Keratinocyte (primary cell): ENCODE measurements around the gene NUDT6. TPM values are rescaled to one million over a fixed set of nuclear protein-coding genes. Genes with fewer than 3 reads are reported as not detected.

ENCODE experiments used
- DNase-seq: peaks from one replicate; pipeline ENCODE4 v3.0.0-alpha.2; 2011; ENCODE audit warnings: low read depth, missing footprints, low spot score
- FAIRE-seq: peaks from 2 replicates; lab custom pipeline; 2011; peaks lifted over from hg19 to GRCh38; lab: Jason Lieb, UNC
- H2AFZ ChIP-seq: 2 replicates; pipeline ENCODE4 v1.6.0; 2012; ENCODE audit warnings: low read length, control low read depth, inconsistent platforms; ENCODE audit not compliant: control insufficient read depth
- H3K27ac ChIP-seq: 2 replicates; pipeline ENCODE4 v1.5.1; 2011; ENCODE audit warnings: low read length; ENCODE audit not compliant: control insufficient read depth, insufficient read depth
- H3K27me3 ChIP-seq: 3 replicates; pipeline ENCODE4 v1.6.0; 2011; ENCODE audit warnings: low read length; ENCODE audit not compliant: control insufficient read depth, insufficient read depth; ENCODE audit errors: extremely low read depth
- H3K36me3 ChIP-seq, 2 experiments: 2 replicates in 1 of 2; 3 replicates in 1 of 2; pipeline ENCODE4 v1.5.1; 2011; ENCODE audit warnings: low read length in 2 of 2, mild to moderate bottlenecking in 1 of 2; ENCODE audit not compliant: control insufficient read depth in 2 of 2, insufficient read depth in 2 of 2; ENCODE audit errors: extremely low read depth in 1 of 2
- H3K4me1 ChIP-seq: 3 replicates; pipeline ENCODE4 v1.5.1; 2011; ENCODE audit warnings: low read length; ENCODE audit not compliant: control insufficient read depth, insufficient read depth; ENCODE audit errors: extremely low read depth
- H3K4me2 ChIP-seq: 3 replicates; pipeline ENCODE4 v1.6.0; 2011; ENCODE audit warnings: low read depth, low read length; ENCODE audit not compliant: control insufficient read depth, insufficient read depth; ENCODE audit errors: extremely low read depth
- H3K4me3 ChIP-seq, 3 experiments: fragments of 200-600 bp in 1 of 3; sonication (generic) in 1 of 3; 2 replicates in 2 of 3; 3 replicates in 1 of 3; pipeline ENCODE4 v1.5.1; 2011 to 2016; ENCODE audit warnings: low read length in 3 of 3, mild to moderate bottlenecking in 3 of 3, control low read depth in 2 of 3, inconsistent platforms in 1 of 3, low read depth in 1 of 3, mixed read lengths in 1 of 3, mixed run types in 1 of 3, moderate library complexity in 1 of 3; ENCODE audit not compliant: control insufficient read depth in 2 of 3, insufficient read depth in 2 of 3; ENCODE audit errors: extremely low read depth in 1 of 3
- H3K79me2 ChIP-seq: 2 replicates; pipeline ENCODE4 v1.6.0; 2012; ENCODE audit warnings: low read length; ENCODE audit not compliant: control insufficient read depth, insufficient read depth
- H3K9ac ChIP-seq: 3 replicates; pipeline ENCODE4 v1.6.0; 2011; ENCODE audit warnings: low read length; ENCODE audit not compliant: control insufficient read depth, insufficient read depth; ENCODE audit errors: extremely low read depth
- H3K9me1 ChIP-seq: 3 replicates; pipeline ENCODE4 v1.6.0; 2011; ENCODE audit warnings: low read length; ENCODE audit not compliant: control insufficient read depth, insufficient read depth; ENCODE audit errors: extremely low read depth
- H3K9me3 ChIP-seq: 2 replicates; pipeline ENCODE4 v1.5.1; 2012; ENCODE audit warnings: low read depth, low read length; ENCODE audit not compliant: control insufficient read depth
- H4K20me1 ChIP-seq: 3 replicates; pipeline ENCODE4 v1.6.0; 2011; ENCODE audit warnings: low read length; ENCODE audit not compliant: control insufficient read depth, insufficient read depth; ENCODE audit errors: extremely low read depth
- CTCF ChIP-seq, 3 experiments: IDR thresholded peaks in 1 of 3; conservative IDR thresholded peaks in 1 of 3; optimal IDR thresholded peaks in 1 of 3; 2 replicates in 2 of 3; 3 replicates in 1 of 3; pipeline versions ENCODE3 to v1.5.1; 2011; ENCODE audit warnings: low read length in 3 of 3, mild to moderate bottlenecking in 3 of 3, moderate library complexity in 2 of 3, control low read depth in 1 of 3, inconsistent platforms in 1 of 3; ENCODE audit not compliant: insufficient read depth in 2 of 3; ENCODE audit errors: extremely low read depth in 1 of 3
- EZH2 ChIP-seq: IDR thresholded peaks from one replicate; pipeline ENCODE4 v1.6.1; 2012; ENCODE audit warnings: inconsistent platforms, mild to moderate bottlenecking, low read length, moderate library complexity
- dilution Hi-C: fragments of 300-500 bp; cut with MboI; formaldehyde crosslinking; loops from one replicate; pipeline ENCODE4 v1.7.0; 2020; ENCODE audit warnings: low sequenced_read_pairs; ENCODE audit not compliant: extremely low pct_ligation_motif_present
- polyA plus RNA-seq, 5 experiments: library from polyadenylated mRNA; depleted of rRNA in 3 of 5; stranded (reverse) in 3 of 5; stranded (forward) in 1 of 5; unstranded in 1 of 5; fragments of >200 nt; gene quantifications; 1 replicate in 1 of 5; 2 replicates in 3 of 5; 3 replicates in 1 of 5; pipeline versions ENCODE4 v1.2.1 to v1.2.3, GENCODE V29; 2011 to 2012; ENCODE audit warnings: missing spikeins in 2 of 5, low read depth in 1 of 5, low replicate concordance in 1 of 5

The NUDT6 gene
- polyA plus RNA-seq, 1 donor (not counting 4 experiments of a cell fraction or from before 2014, with no cell fraction given), result 6.9 TPM

GRCh38 chr4:122899682-122900081 is 22.7 kb downstream of the NUDT6 start:
- H3K27ac ChIP-seq, result no peak overlapping the region
- H3K27me3 ChIP-seq, result no peaks in the 10 kb centered on the region
- no peaks in the 10 kb centered on the region for H3K9me1 ChIP-seq
- no peaks in the 10 kb centered on the region for H3K9me3 ChIP-seq
- H4K20me1 ChIP-seq, result no peaks in the 10 kb centered on the region
- no peak overlapping the region for H3K9ac ChIP-seq
- no peak overlapping the region for H3K4me3 ChIP-seq
- H3K79me2 ChIP-seq, result no peaks in the 10 kb centered on the region
- H3K36me3 ChIP-seq, result no peaks in the 10 kb centered on the region
- dilution Hi-C loops, result loop anchor here (25.0 kb wide), 1 partner anchor 137 kb away; no protein-coding TSS in a partner anchor
- peaks cover 16% of the 10 kb centered on the region for H3K4me1 ChIP-seq
- H3K4me2 ChIP-seq, result no peak overlapping the region
- no peak for FAIRE-seq
- DNase-seq, result no peak
- TF ChIP-seq CTCF (optimal IDR thresholded peaks at IDR 0.05 in 1 of 3, IDR thresholded peaks at IDR 0.05 in 1 of 3, conservative IDR thresholded peaks at IDR 0.05 in 1 of 3; ENCODE audit: extremely low read depth in 1 of 3, insufficient read depth in 2 of 3, low read length in 3 of 3) (no peak), EZH2 (no peak)
- H2AFZ ChIP-seq, result no peak overlapping the region

GRCh38 chr4:122898370-122899150 is 23.8 kb downstream of the NUDT6 start:
- Histone ChIP-seq H3K4me2 (peak overlapping the region; percentile 32), H2AFZ (no peak overlapping the region), H3K79me2 (no peaks in the 10 kb centered on the region), H3K27ac (peak overlapping the region; percentile 20), H3K27me3 (no peaks in the 10 kb centered on the region), H3K9me1 (no peaks in the 10 kb centered on the region), H3K4me3 (peak overlapping the region in 1 of 3 experiments; percentile 5), H3K36me3 (no peaks in the 10 kb centered on the region), H3K9ac (no peak overlapping the region), H3K4me1 (peaks cover 16% of the 10 kb centered on the region), H3K9me3 (no peaks in the 10 kb centered on the region), H4K20me1 (no peaks in the 10 kb centered on the region)
- TF ChIP-seq EZH2 (no peak), CTCF (optimal IDR thresholded peaks at IDR 0.05 in 1 of 3, IDR thresholded peaks at IDR 0.05 in 1 of 3, conservative IDR thresholded peaks at IDR 0.05 in 1 of 3; ENCODE audit: extremely low read depth in 1 of 3, insufficient read depth in 2 of 3, low read length in 3 of 3) (no peak)
- dilution Hi-C loops, result no loop called here
- peak; percentile 25 for DNase-seq
- FAIRE-seq, result peak; percentile 86
